Posterior cingulate gyrus (tissue), 11 donors: Measurements from ENCODE around the gene PLCB1.
A peak's percentile ranks its signal among the peaks of the same experiment; 100 is the strongest.

Source experiments
- DNase-seq, 10 donors: peaks; one replicate each; pipeline versions ENCODE4 v3.0.0 to v3.0.0-alpha.2; 2020 to 2021; ENCODE audit warnings: mixed read lengths in 3 of 10
- intact Hi-C: fragments of 100-400 bp; cut with DNase I; formaldehyde crosslinking; loops from one replicate; pipeline ENCODE4 v1.15.1; 2023

PLCB1 gene

DNA sequence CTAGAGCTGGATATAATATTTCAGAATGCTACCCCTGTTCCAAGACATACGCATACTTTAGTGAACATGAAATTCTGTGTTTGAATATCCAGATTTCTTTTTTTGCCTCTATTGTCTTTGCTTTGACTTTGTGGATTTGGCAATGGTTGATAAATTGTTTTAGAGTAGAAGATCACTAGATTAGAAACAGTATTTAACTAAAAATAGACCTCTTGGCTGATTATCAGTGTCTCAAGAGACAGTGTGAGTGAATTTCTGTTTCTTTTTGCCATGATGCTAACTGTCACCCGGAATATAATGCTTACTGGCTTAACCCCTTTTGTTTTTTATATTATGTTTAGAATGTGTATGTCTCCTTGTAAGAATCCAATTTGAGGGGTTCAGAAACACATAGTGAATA lies 102.5 kb downstream of the PLCB1 start:
- intact Hi-C loops, result no loop called here
- DNase-seq, result no peak

GRCh38 chr20:8242066-8242465 lies 110.0 kb downstream of the PLCB1 start:
- no peak for DNase-seq
- intact Hi-C loops, result no loop called here

DNA sequence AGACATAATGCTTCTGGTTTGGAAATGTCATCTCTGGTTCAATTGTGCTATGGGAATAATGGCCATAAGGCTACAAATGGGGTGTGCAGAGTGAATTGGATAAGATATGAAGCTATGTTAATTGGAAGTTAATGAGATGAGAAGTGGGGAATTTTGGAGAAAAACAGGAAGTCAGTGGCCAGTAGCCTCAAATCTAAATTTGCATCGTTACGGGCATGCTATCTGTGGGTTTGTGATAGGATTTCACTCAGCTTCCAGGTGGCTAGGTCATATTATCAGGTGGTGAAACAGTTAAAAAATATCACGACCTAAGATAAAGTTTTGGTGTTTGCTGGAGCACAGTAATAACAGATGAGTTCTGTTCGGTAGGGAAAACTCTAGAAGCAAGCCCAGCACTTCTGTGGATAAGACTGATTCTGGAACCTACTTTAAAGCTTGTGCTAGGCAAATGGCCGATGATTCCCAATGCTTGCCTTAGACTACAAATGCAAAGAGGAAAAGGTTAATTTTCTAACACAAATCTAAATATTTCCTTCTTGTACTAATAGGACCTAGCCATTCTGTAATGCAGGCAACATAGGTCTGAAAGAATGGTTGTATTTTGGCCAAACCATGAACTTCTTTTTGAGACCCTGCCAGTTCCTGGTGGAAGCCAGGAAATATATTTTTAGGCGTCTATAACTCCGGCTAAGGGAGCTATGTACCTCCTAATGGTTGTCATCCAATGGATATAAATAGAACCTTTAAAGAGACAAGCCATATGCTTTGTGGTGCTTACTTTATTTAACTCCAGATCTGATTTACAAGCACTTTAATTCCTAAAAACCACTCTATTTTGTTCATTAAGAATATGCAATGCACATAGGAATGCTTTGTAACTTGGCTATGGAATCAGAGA lies 111.0 kb downstream of the PLCB1 start:
- intact Hi-C loops, result no loop called here
- DNase-seq, result no peak

- intact Hi-C loops, result no loop called here
- DNase-seq, result no peak
These were observed 112.6 kb downstream of the PLCB1 start for GRCh38 chr20:8244637-8245036.

DNA sequence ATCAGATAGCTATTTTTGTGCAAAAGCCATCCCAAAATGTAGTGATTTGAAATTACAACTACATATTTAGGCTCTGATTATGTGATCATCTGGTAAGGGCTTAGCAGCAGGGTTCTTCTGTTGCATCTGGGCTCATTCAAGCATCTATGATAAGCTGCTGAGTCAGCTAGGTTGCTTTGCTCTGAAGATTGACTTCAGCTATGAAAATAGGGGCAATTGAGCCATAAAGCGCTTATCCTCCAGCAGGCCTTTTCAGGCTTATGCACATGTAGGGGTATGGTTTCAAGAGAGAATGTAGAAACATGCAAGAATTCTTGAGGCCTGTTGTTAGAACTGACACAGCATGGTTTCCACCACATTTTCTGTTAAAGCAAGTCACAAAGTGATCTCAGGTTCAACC lies 114.1 kb downstream of the PLCB1 start:
- DNase-seq, result no peak
- intact Hi-C loops, result no loop called here

DNA sequence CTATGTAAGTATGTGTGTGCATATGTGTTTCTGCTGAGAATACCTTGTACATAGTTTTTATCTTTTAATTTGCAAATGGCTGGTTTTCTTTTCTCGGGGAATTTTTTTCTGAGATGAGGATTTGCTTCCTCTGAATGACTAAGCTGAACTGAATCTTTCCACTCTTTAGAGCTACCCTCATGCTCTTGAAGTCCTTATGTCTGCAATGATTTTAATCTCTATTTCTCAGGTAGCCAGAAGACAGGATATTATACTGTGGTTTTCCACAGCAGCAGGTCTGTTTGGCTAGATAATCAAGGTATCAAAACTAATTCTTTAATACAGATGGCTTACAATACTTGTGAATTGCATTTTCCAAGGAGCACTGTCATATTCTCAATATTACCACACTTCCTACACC lies 114.7 kb downstream of the PLCB1 start:
- intact Hi-C loops, result no loop called here
- no peak for DNase-seq

GRCh38 chr20:8248051-8248450 lies 116.0 kb downstream of the PLCB1 start:
- no peak for DNase-seq
- intact Hi-C loops, result no loop called here

GRCh38 chr20:8249634-8250033 lies 117.6 kb downstream of the PLCB1 start:
- no peak for DNase-seq
- intact Hi-C loops, result no loop called here

GRCh38 chr20:8250539-8251200 lies 118.6 kb downstream of the PLCB1 start:
- intact Hi-C loops, result no loop called here

DNA sequence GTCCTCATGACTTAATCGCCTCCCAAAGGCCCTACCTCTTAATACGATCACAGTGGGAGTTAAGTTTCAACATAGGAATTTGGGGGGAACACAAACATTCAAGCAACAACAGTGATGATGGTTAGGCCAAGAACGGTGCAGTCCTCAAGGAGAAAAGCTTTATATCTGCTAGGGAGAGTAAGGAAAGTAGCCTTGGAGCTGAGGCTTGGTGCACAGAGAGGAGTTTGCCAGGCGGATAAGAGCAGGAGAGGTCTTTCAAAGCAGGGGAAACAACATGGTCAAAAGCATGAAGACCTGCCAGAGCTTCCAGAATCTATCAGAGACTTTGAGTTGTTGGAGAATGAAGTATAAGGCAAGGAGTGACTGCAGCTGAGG lies 119.1 kb downstream of the PLCB1 start:
- intact Hi-C loops, result no loop called here
- no peak for DNase-seq

More at GRCh38 chr20:8250539-8251200, 118.6 kb downstream of the PLCB1 start:
- no peak for DNase-seq

GRCh38 chr20:8254911-8255582 lies 123.0 kb downstream of the PLCB1 start:
- DNase-seq, result no peak
- intact Hi-C loops, result no loop called here

- intact Hi-C loops, result no loop called here
- DNase-seq, result no peak
These were observed 124.0 kb downstream of the PLCB1 start for GRCh38 chr20:8255945-8256632.

- intact Hi-C loops, result no loop called here
- peak in 1 of 10 donors; percentile 52 for DNase-seq
These were observed 128.8 kb downstream of the PLCB1 start for GRCh38 chr20:8260837-8261251.

GRCh38 chr20:8262721-8263120 lies 130.7 kb downstream of the PLCB1 start:
- intact Hi-C loops, result no loop called here
- no peak for DNase-seq

GRCh38 chr20:8265588-8265987 lies 133.5 kb downstream of the PLCB1 start:
- intact Hi-C loops, result no loop called here
- no peak for DNase-seq

DNA sequence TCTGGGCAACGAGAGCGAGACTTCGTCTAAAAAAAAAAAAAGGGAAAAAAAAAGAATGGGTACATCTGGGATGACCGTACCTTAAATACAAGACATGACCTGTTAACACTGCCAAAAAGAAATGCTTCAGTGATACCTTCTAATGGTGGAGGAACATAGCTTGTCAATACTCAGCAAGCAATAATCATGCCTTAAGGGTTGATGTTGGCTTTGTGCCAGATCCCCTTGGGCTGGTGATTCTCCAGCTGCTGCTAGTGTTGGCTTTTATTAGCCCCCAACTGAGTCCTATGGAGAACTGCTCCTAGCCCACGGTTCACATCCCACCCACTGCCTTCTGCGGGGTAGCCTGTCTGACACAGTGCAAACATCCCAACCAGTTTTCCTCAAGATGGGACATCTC lies 134.9 kb downstream of the PLCB1 start:
- intact Hi-C loops, result no loop called here
- no peak for DNase-seq

- no peak for DNase-seq
- intact Hi-C loops, result no loop called here
These were observed 139.7 kb downstream of the PLCB1 start for GRCh38 chr20:8271727-8272126.

GRCh38 chr20:8272766-8273165 lies 140.7 kb downstream of the PLCB1 start:
- intact Hi-C loops, result no loop called here
- DNase-seq, result no peak

GRCh38 chr20:8284902-8285301 lies 152.8 kb downstream of the PLCB1 start:
- DNase-seq, result no peak
- intact Hi-C loops, result no loop called here

GRCh38 chr20:8287340-8287739 lies 155.3 kb downstream of the PLCB1 start:
- intact Hi-C loops, result no loop called here

GRCh38 chr20:8291200-8291599 lies 159.1 kb downstream of the PLCB1 start:
- DNase-seq, result no peak
- intact Hi-C loops, result no loop called here

More at GRCh38 chr20:8287340-8287739, 155.3 kb downstream of the PLCB1 start:
- peak in 1 of 10 donors; percentile 70 for DNase-seq
